GM23338 (cell line): ENCODE data around the gene RCL1. TPM values are rescaled to one million over a fixed set of nuclear protein-coding genes. Genes with fewer than 3 reads are reported as not detected.

Experiments
- ATAC-seq: fragments of 200-7000 bp; cut with Tn5 transposase; 3 replicates; pipeline ENCODE4 v1.9.1; 2020
- DNase-seq: peaks from one replicate; pipeline ENCODE4 v3.0.0-alpha.2; 2015; ENCODE audit warnings: low spot score
- H2AFZ ChIP-seq: fragments of 200-600 bp; sonication (generic); 2 replicates; pipeline ENCODE4 v1.8.0; 2016; ENCODE audit warnings: antibody characterized with exemption, mild to moderate bottlenecking, moderate library complexity
- H3F3A ChIP-seq: fragments of 200-600 bp; sonication (generic); replicated peaks from 2 replicates; pipeline ENCODE4 v1.8.0; 2017; ENCODE audit warnings: antibody characterized with exemption, mixed run types, low read depth
- H3K27ac ChIP-seq: fragments of 200-600 bp; sonication (generic); 2 replicates; pipeline ENCODE4 v1.6.1; 2016; ENCODE audit warnings: low read depth
- H3K27me3 ChIP-seq: fragments of 200-600 bp; sonication (generic); 2 replicates; pipeline ENCODE4 v1.8.0; 2016; ENCODE audit warnings: mild to moderate bottlenecking, mixed run types, moderate library complexity; ENCODE audit not compliant: insufficient read depth
- H3K36me3 ChIP-seq: fragments of 200-600 bp; sonication (generic); 2 replicates; pipeline ENCODE4 v1.8.0; 2016; ENCODE audit warnings: mild to moderate bottlenecking; ENCODE audit not compliant: insufficient read depth
- H3K4me1 ChIP-seq: fragments of 200-600 bp; sonication (generic); 2 replicates; pipeline ENCODE4 v1.8.0; 2016; ENCODE audit warnings: mild to moderate bottlenecking, moderate library complexity; ENCODE audit not compliant: insufficient read depth
- H3K4me2 ChIP-seq: fragments of 200-600 bp; sonication (generic); 2 replicates; pipeline ENCODE4 v1.7.1; 2017; ENCODE audit warnings: mixed run types
- H3K4me3 ChIP-seq: fragments of 200-600 bp; sonication (generic); 2 replicates; pipeline ENCODE4 v1.6.1; 2016; ENCODE audit warnings: mixed run types
- H3K79me2 ChIP-seq: fragments of 200-600 bp; sonication (generic); replicated peaks from 2 replicates; pipeline ENCODE4 v1.8.0; 2017; ENCODE audit warnings: mild to moderate bottlenecking; ENCODE audit not compliant: insufficient read depth
- H3K9me2 ChIP-seq: fragments of 200-600 bp; sonication (generic); 2 replicates; pipeline ENCODE4 v1.8.0; 2017; ENCODE audit not compliant: insufficient read depth
- H4K20me1 ChIP-seq: fragments of 200-600 bp; sonication (generic); replicated peaks from 2 replicates; pipeline ENCODE4 v1.8.0; 2017; ENCODE audit warnings: mild to moderate bottlenecking; ENCODE audit not compliant: insufficient read depth
- H3K27ac Mint-ChIP-seq: 2 replicates; pipeline ENCODE4 v1.8.0; 2020; ENCODE audit warnings: inconsistent platforms, mild to moderate bottlenecking, moderate library complexity, mixed read lengths
- H3K27me3 Mint-ChIP-seq: 3 replicates; pipeline ENCODE4 v1.8.0; 2022; ENCODE audit warnings: low read depth, mild to moderate bottlenecking, moderate library complexity, mixed read lengths, inconsistent platforms; ENCODE audit not compliant: insufficient read depth, poor library complexity
- H3K36me3 Mint-ChIP-seq: 3 replicates; pipeline ENCODE4 v1.8.0; 2021; ENCODE audit warnings: low read depth, mild to moderate bottlenecking, inconsistent platforms, moderate library complexity, mixed read lengths
- H3K4me1 Mint-ChIP-seq: 3 replicates; pipeline ENCODE4 v1.8.0; 2020; ENCODE audit warnings: mild to moderate bottlenecking, inconsistent platforms, mixed read lengths
- H3K4me3 Mint-ChIP-seq: 3 replicates; pipeline ENCODE4 v1.8.0; 2021; ENCODE audit warnings: moderate library complexity, mild to moderate bottlenecking, inconsistent platforms, mixed read lengths
- H3K9me3 Mint-ChIP-seq: 3 replicates; pipeline ENCODE4 v1.8.0; 2020; ENCODE audit warnings: moderate library complexity, mild to moderate bottlenecking, inconsistent platforms, mixed read lengths
- polyA plus RNA-seq: library from polyadenylated mRNA; unstranded; fragments of >200 nt; fragmentation: Nextera tagmentation; extraction: Ambion mirVana; gene quantifications from 2 replicates; pipeline ENCODE4 v1.2.1, GENCODE V29; 2016
- total RNA-seq: library from RNA; depleted of rRNA; stranded (reverse); fragments of >200 nt; shearing (Covaris generic); gene quantifications from 2 replicates; pipeline ENCODE4 v1.2.3, GENCODE V29; 2014
- TF ChIP-seq, protein P1 (sequence below): fragments of 250-450 bp; sonication (Bioruptor Pico); IDR thresholded peaks from 2 replicates; pipeline ENCODE4 v1.5.0; 2020; ENCODE audit warnings: mild to moderate bottlenecking, moderate library complexity
- TF ChIP-seq, protein P2 (sequence below): IDR thresholded peaks from 2 replicates; pipeline ENCODE4 v1.6.1; 2016; ENCODE audit warnings: antibody characterized with exemption

Gene RCL1
- total and polyA plus RNA-seq, 2 experiments from 2014 or later, result 19.3 to 41.2 TPM

DNA sequence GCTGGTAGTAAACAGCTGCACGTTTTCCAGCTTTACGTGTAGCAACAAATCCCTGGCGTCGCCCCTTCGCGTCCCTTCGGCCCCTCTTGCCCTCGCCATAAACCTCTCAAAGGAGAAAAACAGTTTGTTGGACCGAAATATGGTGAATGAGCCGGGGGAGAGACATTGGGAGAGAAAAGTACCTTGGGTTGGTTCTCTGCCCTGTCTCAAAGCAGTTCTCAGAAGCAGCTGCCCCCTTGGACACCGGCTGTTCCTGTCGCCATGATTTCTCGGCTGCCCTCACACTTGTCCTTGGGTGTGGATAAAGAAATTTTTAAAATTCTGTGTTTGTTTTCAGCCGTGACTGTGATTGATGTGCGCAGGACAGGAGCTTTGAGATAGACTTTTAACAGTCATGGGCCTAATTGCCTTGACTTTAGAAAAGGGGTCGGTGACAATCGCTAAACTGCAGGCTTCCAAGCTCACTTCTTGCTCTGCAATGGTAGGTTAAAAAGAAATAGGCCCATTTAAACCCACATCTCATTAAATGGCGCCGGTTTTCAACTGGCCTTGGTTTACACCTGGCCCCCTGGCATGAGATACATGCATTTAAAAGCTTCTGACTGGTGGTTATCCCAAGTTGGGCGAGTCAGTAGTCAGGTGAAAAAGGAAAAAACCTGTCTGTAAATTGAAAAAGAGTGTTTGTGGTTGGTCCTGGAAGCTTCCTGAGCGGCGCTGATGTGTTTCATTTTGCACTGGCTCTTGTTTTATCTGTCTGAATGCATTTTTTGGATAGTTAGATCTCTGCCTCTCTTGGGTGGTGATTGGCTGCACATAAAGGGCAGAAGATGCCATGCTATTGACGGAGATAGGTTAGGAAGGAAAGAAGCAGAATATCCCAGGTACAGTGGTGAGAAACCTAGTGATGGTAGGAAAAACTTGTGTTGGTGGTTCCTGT lies 983 bp downstream of the RCL1 start:
- ATAC-seq (no peak), DNase-seq (no peak)
- Histone ChIP-seq H3K9me2 (no peaks in the 10 kb centered on the region), H2AFZ (peak overlapping the region; percentile 16; the same call in 1 of the 2 replicates), H3K4me2 (peak overlapping the region; percentile 98), H3K27me3 (no peaks in the 10 kb centered on the region), H3F3A (0 out of 2 replicates have a peak, but pooled peaks cover 3% of the 10 kb centered on the region), H3K4me3 (peak overlapping the region; percentile 95), H3K36me3 (no peaks in the 10 kb centered on the region), H3K4me1 (peaks cover 22% of the 10 kb centered on the region), H3K27ac (0 out of 2 replicates have a peak overlapping the region, but pooled peaks have one; percentile 27), H4K20me1 (peaks cover 33% of the 10 kb centered on the region), H3K79me2 (peaks cover 55% of the 10 kb centered on the region)
- Mint-ChIP-seq H3K9me3 (peaks cover 6% of the 10 kb centered on the region; the same call in 2 of the 3 replicates), H3K27ac (peak overlapping the region; percentile 63), H3K36me3 (peaks cover 15% of the 10 kb centered on the region), H3K4me3 (peak overlapping the region; percentile 97), H3K27me3 (peaks cover 2% of the 10 kb centered on the region), H3K4me1 (peaks cover 35% of the 10 kb centered on the region)
- TF ChIP-seq, protein P1, sequence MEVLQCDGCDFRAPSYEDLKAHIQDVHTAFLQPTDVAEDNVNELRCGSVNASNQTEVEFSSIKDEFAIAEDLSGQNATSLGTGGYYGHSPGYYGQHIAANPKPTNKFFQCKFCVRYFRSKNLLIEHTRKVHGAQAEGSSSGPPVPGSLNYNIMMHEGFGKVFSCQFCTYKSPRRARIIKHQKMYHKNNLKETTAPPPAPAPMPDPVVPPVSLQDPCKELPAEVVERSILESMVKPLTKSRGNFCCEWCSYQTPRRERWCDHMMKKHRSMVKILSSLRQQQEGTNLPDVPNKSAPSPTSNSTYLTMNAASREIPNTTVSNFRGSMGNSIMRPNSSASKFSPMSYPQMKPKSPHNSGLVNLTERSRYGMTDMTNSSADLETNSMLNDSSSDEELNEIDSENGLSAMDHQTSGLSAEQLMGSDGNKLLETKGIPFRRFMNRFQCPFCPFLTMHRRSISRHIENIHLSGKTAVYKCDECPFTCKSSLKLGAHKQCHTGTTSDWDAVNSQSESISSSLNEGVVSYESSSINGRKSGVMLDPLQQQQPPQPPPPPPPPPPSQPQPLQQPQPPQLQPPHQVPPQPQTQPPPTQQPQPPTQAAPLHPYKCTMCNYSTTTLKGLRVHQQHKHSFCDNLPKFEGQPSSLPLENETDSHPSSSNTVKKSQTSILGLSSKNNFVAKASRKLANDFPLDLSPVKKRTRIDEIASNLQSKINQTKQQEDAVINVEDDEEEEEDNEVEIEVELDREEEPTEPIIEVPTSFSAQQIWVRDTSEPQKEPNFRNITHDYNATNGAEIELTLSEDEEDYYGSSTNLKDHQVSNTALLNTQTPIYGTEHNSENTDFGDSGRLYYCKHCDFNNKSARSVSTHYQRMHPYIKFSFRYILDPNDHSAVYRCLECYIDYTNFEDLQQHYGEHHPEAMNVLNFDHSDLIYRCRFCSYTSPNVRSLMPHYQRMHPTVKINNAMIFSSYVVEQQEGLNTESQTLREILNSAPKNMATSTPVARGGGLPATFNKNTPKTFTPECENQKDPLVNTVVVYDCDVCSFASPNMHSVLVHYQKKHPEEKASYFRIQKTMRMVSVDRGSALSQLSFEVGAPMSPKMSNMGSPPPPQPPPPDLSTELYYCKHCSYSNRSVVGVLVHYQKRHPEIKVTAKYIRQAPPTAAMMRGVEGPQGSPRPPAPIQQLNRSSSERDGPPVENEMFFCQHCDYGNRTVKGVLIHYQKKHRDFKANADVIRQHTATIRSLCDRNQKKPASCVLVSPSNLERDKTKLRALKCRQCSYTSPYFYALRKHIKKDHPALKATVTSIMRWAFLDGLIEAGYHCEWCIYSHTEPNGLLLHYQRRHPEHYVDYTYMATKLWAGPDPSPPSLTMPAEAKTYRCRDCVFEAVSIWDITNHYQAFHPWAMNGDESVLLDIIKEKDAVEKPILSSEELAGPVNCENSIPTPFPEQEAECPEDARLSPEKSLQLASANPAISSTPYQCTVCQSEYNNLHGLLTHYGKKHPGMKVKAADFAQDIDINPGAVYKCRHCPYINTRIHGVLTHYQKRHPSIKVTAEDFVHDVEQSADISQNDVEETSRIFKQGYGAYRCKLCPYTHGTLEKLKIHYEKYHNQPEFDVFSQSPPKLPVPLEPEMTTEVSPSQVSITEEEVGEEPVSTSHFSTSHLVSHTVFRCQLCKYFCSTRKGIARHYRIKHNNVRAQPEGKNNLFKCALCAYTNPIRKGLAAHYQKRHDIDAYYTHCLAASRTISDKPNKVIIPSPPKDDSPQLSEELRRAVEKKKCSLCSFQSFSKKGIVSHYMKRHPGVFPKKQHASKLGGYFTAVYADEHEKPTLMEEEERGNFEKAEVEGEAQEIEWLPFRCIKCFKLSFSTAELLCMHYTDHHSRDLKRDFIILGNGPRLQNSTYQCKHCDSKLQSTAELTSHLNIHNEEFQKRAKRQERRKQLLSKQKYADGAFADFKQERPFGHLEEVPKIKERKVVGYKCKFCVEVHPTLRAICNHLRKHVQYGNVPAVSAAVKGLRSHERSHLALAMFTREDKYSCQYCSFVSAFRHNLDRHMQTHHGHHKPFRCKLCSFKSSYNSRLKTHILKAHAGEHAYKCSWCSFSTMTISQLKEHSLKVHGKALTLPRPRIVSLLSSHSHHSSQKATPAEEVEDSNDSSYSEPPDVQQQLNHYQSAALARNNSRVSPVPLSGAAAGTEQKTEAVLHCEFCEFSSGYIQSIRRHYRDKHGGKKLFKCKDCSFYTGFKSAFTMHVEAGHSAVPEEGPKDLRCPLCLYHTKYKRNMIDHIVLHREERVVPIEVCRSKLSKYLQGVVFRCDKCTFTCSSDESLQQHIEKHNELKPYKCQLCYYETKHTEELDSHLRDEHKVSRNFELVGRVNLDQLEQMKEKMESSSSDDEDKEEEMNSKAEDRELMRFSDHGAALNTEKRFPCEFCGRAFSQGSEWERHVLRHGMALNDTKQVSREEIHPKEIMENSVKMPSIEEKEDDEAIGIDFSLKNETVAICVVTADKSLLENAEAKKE, result no peak
- TF ChIP-seq, protein P2, sequence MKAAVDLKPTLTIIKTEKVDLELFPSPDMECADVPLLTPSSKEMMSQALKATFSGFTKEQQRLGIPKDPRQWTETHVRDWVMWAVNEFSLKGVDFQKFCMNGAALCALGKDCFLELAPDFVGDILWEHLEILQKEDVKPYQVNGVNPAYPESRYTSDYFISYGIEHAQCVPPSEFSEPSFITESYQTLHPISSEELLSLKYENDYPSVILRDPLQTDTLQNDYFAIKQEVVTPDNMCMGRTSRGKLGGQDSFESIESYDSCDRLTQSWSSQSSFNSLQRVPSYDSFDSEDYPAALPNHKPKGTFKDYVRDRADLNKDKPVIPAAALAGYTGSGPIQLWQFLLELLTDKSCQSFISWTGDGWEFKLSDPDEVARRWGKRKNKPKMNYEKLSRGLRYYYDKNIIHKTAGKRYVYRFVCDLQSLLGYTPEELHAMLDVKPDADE, result no peak
